KG1 (cell line): Measurements from ENCODE around the gene ELF5.
A peak's percentile ranks its signal among the peaks of the same experiment; 100 is the strongest.

Source experiments
- DNase-seq: peaks from one replicate; lab custom pipeline; 2025; lab: John Stamatoyannopoulos, UW

The ELF5 gene

GRCh38 chr11:34522188-34522587 is 8.6 kb upstream of the ELF5 start:
- no peak for DNase-seq

- DNase-seq = no peak
These were observed 7.7 kb upstream of the ELF5 start for GRCh38 chr11:34521265-34521664.

GRCh38 chr11:34519595-34520235 is 6.1 kb upstream of the ELF5 start:
- DNase-seq = no peak

GRCh38 chr11:34516247-34517040 is 2.9 kb upstream of the ELF5 start:
- no peak for DNase-seq

- DNase-seq = no peak
These were observed 1.0 kb upstream of the ELF5 start for GRCh38 chr11:34514597-34514996.

- DNase-seq = peak; percentile 46
These were observed 533 bp downstream of the ELF5 start for GRCh38 chr11:34512840-34513681.

- DNase-seq = no peak
These were observed 2.9 kb downstream of the ELF5 start for GRCh38 chr11:34510673-34511072.

- no peak for DNase-seq
These were observed 3.4 kb downstream of the ELF5 start for GRCh38 chr11:34510218-34510617.

GRCh38 chr11:34509336-34509876 is 4.2 kb downstream of the ELF5 start:
- DNase-seq = no peak

GRCh38 chr11:34508524-34508923 is 5.1 kb downstream of the ELF5 start:
- DNase-seq = no peak

GRCh38 chr11:34507610-34508009 is 6.0 kb downstream of the ELF5 start:
- no peak for DNase-seq

GRCh38 chr11:34507156-34507555 is 6.4 kb downstream of the ELF5 start:
- no peak for DNase-seq

GRCh38 chr11:34505874-34506273 is 7.7 kb downstream of the ELF5 start:
- DNase-seq = no peak

- no peak for DNase-seq
These were observed 10.6 kb downstream of the ELF5 start for GRCh38 chr11:34502949-34503348.

GRCh38 chr11:34501949-34502348 is 11.6 kb downstream of the ELF5 start:
- no peak for DNase-seq

- DNase-seq = no peak
These were observed 12.1 kb downstream of the ELF5 start for GRCh38 chr11:34501500-34501899.

GRCh38 chr11:34499719-34500500 is 13.7 kb downstream of the ELF5 start:
- DNase-seq = no peak

GRCh38 chr11:34495724-34496377 is 17.7 kb downstream of the ELF5 start:
- DNase-seq = no peak

GRCh38 chr11:34495239-34495723 is 18.3 kb downstream of the ELF5 start:
- no peak for DNase-seq

- no peak for DNase-seq
These were observed 19.5 kb downstream of the ELF5 start for GRCh38 chr11:34493926-34494595.
